Neural cell (in vitro differentiated cells): ENCODE data around the gene CSF2RB. TPM values are rescaled to one million over a fixed set of nuclear protein-coding genes. Genes with fewer than 3 reads are reported as not detected.

Experiments used
- H2AFZ ChIP-seq: fragments of 200-600, 300-800 bp; sonication (generic), shearing (Covaris generic); 2 replicates; pipeline ENCODE4 v1.6.0; 2014; ENCODE audit warnings: low read depth, mild to moderate bottlenecking, antibody characterized with exemption, low read length, moderate library complexity
- H3F3A ChIP-seq: fragments of 200-600 bp; shearing (Covaris generic); 2 replicates; pipeline ENCODE4 v1.6.1; 2016; ENCODE audit warnings: mild to moderate bottlenecking, moderate library complexity, mixed read lengths, antibody characterized with exemption, low read length; ENCODE audit not compliant: insufficient read depth, poor library complexity, severe bottlenecking
- H3K27ac ChIP-seq: fragments of 200-600, 300-800 bp; sonication (generic), shearing (Covaris generic); 2 replicates; pipeline ENCODE4 v1.5.1; 2014; ENCODE audit warnings: mild to moderate bottlenecking, low read length, moderate library complexity
- H3K27me3 ChIP-seq: fragments of 300-800, 200-600 bp; sonication (generic), shearing (Covaris generic); 2 replicates; pipeline ENCODE4 v1.6.0; 2014; ENCODE audit warnings: mild to moderate bottlenecking, low read depth, low read length, moderate library complexity; ENCODE audit not compliant: insufficient read depth
- H3K36me3 ChIP-seq: fragments of 300-800, 200-600 bp; sonication (generic), shearing (Covaris generic); 2 replicates; pipeline ENCODE4 v1.5.1; 2014; ENCODE audit warnings: mild to moderate bottlenecking, antibody characterized with exemption, low read length, moderate library complexity; ENCODE audit not compliant: insufficient read depth
- H3K4me2 ChIP-seq: fragments of 300-800, 200-600 bp; sonication (generic), shearing (Covaris generic); 2 replicates; pipeline ENCODE4 v1.6.0; 2014; ENCODE audit warnings: mild to moderate bottlenecking, low read length
- H3K4me3 ChIP-seq: fragments of 300-800, 200-600 bp; sonication (generic), shearing (Covaris generic); 2 replicates; pipeline ENCODE4 v1.5.1; 2014; ENCODE audit warnings: mild to moderate bottlenecking, low read length, moderate library complexity
- H3K79me2 ChIP-seq: fragments of 200-600 bp; shearing (Covaris generic); replicated peaks from 2 replicates; pipeline ENCODE4 v1.6.0; 2014; ENCODE audit warnings: mild to moderate bottlenecking, low read length, moderate library complexity; ENCODE audit not compliant: insufficient read depth
- H3K9ac ChIP-seq: fragments of 300-800, 200-600 bp; sonication (generic), shearing (Covaris generic); 2 replicates; pipeline ENCODE4 v1.6.1; 2016; ENCODE audit warnings: mild to moderate bottlenecking, low read length, mixed read lengths
- H3K9me2 ChIP-seq: fragments of 200-600 bp; shearing (Covaris generic); 2 replicates; pipeline ENCODE4 v1.6.1; 2016; ENCODE audit warnings: mild to moderate bottlenecking, low read length, mixed read lengths; ENCODE audit not compliant: insufficient read depth
- H3K9me3 ChIP-seq: fragments of 200-600, 300-800 bp; sonication (generic), shearing (Covaris generic); 2 replicates; pipeline ENCODE4 v1.6.1; 2016; ENCODE audit warnings: mild to moderate bottlenecking, mixed run types, low read length, moderate library complexity, mixed read lengths
- H4K20me1 ChIP-seq: fragments of 200-600 bp; shearing (Covaris generic); 2 replicates; pipeline ENCODE4 v1.6.1; 2016; ENCODE audit warnings: mild to moderate bottlenecking, mixed run types; ENCODE audit not compliant: insufficient read depth
- EP300 ChIP-seq: fragments of 450-650 bp; conservative IDR thresholded peaks from 2 replicates; pipeline ENCODE4 v1.6.1; 2014; ENCODE audit warnings: antibody characterized with exemption, mild to moderate bottlenecking, moderate library complexity; ENCODE audit not compliant: poor library complexity, severe bottlenecking
- EZH2 ChIP-seq: fragments of 200-600, 300-800 bp; shearing (Covaris generic), sonication (generic); IDR thresholded peaks from 2 replicates; pipeline ENCODE4 v1.6.1; 2014; ENCODE audit warnings: antibody characterized with exemption, low read length, borderline replicate concordance, mild to moderate bottlenecking; ENCODE audit not compliant: insufficient read depth, poor library complexity, severe bottlenecking
- MXI1 ChIP-seq: fragments of 450-650 bp; conservative IDR thresholded peaks from 2 replicates; pipeline ENCODE4 v1.6.1; 2014; ENCODE audit warnings: antibody characterized with exemption, mild to moderate bottlenecking; ENCODE audit not compliant: poor library complexity, severe bottlenecking
- POLR2AphosphoS5 ChIP-seq: IDR thresholded peaks from 2 replicates; pipeline ENCODE4 v1.6.1; 2012
- RAD21 ChIP-seq: fragments of 450-650 bp; conservative IDR thresholded peaks from 2 replicates; pipeline ENCODE4 v1.6.1; 2014; ENCODE audit warnings: antibody characterized with exemption, mild to moderate bottlenecking, moderate library complexity
- SMC3 ChIP-seq: fragments of 450-650 bp; conservative IDR thresholded peaks from 2 replicates; pipeline ENCODE4 v1.6.1; 2014; ENCODE audit warnings: antibody characterized with exemption, mild to moderate bottlenecking, moderate library complexity; ENCODE audit not compliant: poor library complexity
- TAF1 ChIP-seq: IDR thresholded peaks from 2 replicates; pipeline ENCODE4 v1.6.1; 2012; ENCODE audit warnings: low read depth
- polyA plus RNA-seq: library from polyadenylated mRNA; depleted of rRNA; stranded (reverse); fragments of >200 nt; gene quantifications from 2 replicates; pipeline ENCODE4 v1.2.3, GENCODE V29; 2014
- TF ChIP-seq, protein P1 (sequence below): IDR thresholded peaks from 2 replicates; pipeline ENCODE4 v1.6.1; 2012; ENCODE audit warnings: borderline replicate concordance
- TF ChIP-seq, protein P2 (sequence below): fragments of 450-650 bp; IDR thresholded peaks from 2 replicates; pipeline ENCODE4 v1.5.1; 2014; ENCODE audit warnings: antibody characterized with exemption, mild to moderate bottlenecking, moderate library complexity; ENCODE audit not compliant: poor library complexity, severe bottlenecking

CSF2RB gene
- polyA plus RNA-seq, 1 donor from 2014 or later = not detected

DNA sequence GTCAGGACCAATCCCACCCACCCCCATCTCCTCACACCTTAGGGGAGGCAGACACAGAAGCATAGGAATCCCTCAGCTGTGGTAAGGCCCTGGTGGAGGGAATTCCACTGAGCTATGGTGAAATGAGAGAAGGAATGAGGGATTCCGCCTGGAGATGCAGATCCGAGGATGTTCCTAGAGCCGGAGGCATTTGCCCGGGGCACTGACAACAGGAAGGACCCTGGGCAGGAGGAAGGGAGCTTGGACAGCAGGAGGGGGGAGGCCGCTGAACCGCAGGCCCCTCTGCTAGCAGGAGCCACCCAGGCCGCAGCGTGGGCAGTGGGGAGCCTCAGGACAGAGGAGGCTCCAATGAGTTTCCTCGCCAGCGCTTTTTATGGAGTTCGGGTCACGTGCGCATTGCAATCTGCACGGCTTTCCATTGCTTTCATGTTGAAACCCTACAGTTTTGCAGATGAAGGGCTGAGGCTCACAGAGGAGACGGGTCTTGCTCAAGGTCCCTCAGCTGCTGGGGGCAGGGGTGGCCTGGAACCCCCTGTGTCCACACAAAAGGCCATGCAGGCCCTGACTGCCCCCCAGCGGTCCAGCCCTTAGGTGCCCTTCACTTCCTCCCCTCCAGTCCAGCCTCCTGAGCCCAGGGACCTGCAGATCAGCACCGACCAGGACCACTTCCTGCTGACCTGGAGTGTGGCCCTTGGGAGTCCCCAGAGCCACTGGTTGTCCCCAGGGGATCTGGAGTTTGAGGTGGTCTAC lies 15.5 kb downstream of the CSF2RB start:
- H4K20me1 ChIP-seq = no peaks in the 10 kb centered on the region
- no peaks in the 10 kb centered on the region for H3K27me3 ChIP-seq
- no peaks in the 10 kb centered on the region for H3K9me3 ChIP-seq
- no peak overlapping the region for H3K4me3 ChIP-seq
- no peaks in the 10 kb centered on the region for H3F3A ChIP-seq
- H3K9me2 ChIP-seq = no peaks in the 10 kb centered on the region
- no peak overlapping the region for H3K27ac ChIP-seq
- no peak overlapping the region for H3K4me2 ChIP-seq
- H3K9ac ChIP-seq = no peak overlapping the region
- H3K36me3 ChIP-seq = no peaks in the 10 kb centered on the region
- H2AFZ ChIP-seq = no peak overlapping the region
- H3K79me2 ChIP-seq = no peaks in the 10 kb centered on the region
- no peak for TF ChIP-seq EP300
- no peak for TF ChIP-seq EZH2
- no peak for TF ChIP-seq TAF1
- TF ChIP-seq, protein P1, sequence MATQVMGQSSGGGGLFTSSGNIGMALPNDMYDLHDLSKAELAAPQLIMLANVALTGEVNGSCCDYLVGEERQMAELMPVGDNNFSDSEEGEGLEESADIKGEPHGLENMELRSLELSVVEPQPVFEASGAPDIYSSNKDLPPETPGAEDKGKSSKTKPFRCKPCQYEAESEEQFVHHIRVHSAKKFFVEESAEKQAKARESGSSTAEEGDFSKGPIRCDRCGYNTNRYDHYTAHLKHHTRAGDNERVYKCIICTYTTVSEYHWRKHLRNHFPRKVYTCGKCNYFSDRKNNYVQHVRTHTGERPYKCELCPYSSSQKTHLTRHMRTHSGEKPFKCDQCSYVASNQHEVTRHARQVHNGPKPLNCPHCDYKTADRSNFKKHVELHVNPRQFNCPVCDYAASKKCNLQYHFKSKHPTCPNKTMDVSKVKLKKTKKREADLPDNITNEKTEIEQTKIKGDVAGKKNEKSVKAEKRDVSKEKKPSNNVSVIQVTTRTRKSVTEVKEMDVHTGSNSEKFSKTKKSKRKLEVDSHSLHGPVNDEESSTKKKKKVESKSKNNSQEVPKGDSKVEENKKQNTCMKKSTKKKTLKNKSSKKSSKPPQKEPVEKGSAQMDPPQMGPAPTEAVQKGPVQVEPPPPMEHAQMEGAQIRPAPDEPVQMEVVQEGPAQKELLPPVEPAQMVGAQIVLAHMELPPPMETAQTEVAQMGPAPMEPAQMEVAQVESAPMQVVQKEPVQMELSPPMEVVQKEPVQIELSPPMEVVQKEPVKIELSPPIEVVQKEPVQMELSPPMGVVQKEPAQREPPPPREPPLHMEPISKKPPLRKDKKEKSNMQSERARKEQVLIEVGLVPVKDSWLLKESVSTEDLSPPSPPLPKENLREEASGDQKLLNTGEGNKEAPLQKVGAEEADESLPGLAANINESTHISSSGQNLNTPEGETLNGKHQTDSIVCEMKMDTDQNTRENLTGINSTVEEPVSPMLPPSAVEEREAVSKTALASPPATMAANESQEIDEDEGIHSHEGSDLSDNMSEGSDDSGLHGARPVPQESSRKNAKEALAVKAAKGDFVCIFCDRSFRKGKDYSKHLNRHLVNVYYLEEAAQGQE = no peak
- no peak for TF ChIP-seq RAD21
- no peak for TF ChIP-seq MXI1
- no peak for TF ChIP-seq SMC3
- TF ChIP-seq POLR2AphosphoS5 = no peak
- TF ChIP-seq, protein P2, sequence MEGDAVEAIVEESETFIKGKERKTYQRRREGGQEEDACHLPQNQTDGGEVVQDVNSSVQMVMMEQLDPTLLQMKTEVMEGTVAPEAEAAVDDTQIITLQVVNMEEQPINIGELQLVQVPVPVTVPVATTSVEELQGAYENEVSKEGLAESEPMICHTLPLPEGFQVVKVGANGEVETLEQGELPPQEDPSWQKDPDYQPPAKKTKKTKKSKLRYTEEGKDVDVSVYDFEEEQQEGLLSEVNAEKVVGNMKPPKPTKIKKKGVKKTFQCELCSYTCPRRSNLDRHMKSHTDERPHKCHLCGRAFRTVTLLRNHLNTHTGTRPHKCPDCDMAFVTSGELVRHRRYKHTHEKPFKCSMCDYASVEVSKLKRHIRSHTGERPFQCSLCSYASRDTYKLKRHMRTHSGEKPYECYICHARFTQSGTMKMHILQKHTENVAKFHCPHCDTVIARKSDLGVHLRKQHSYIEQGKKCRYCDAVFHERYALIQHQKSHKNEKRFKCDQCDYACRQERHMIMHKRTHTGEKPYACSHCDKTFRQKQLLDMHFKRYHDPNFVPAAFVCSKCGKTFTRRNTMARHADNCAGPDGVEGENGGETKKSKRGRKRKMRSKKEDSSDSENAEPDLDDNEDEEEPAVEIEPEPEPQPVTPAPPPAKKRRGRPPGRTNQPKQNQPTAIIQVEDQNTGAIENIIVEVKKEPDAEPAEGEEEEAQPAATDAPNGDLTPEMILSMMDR = no peak

DNA sequence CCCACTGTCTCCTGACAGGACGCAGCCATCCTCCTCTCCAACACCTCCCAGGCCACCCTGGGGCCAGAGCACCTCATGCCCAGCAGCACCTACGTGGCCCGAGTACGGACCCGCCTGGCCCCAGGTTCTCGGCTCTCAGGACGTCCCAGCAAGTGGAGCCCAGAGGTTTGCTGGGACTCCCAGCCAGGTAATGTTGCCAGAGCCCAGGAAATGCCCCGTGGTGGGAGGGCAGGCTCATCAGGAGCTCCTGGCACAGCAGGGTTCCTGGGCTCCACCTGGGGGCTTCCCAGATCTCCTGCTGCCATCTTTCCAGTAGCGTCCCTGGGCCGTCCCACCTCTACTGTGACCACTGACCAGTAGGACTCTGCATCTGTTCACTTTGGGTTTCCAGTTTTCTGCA lies 16.2 kb downstream of the CSF2RB start:
- no peaks in the 10 kb centered on the region for H3F3A ChIP-seq

More for the DNA sequence above, 16.2 kb downstream of the CSF2RB start:
- H3K36me3 ChIP-seq = no peaks in the 10 kb centered on the region
- H3K79me2 ChIP-seq = no peaks in the 10 kb centered on the region
- H3K9ac ChIP-seq = no peak overlapping the region
- no peaks in the 10 kb centered on the region for H4K20me1 ChIP-seq
- H3K9me3 ChIP-seq = no peaks in the 10 kb centered on the region
- H3K4me3 ChIP-seq = no peak overlapping the region
- TF ChIP-seq RAD21 = no peak
- TF ChIP-seq EP300 = no peak
- TF ChIP-seq, protein P1 = no peak
- TF ChIP-seq, protein P2 = no peak
- no peak for TF ChIP-seq POLR2AphosphoS5
- no peak for TF ChIP-seq MXI1
- TF ChIP-seq SMC3 = no peak
- TF ChIP-seq TAF1 = no peak
- TF ChIP-seq EZH2 = no peak
- H3K27me3 ChIP-seq = no peaks in the 10 kb centered on the region
- H3K4me2 ChIP-seq = no peak overlapping the region
- H3K27ac ChIP-seq = no peak overlapping the region
- no peaks in the 10 kb centered on the region for H3K9me2 ChIP-seq
- H2AFZ ChIP-seq = no peak overlapping the region
